ES-I3 (cell line): ENCODE measurements around the gene AUTS2.

Experiments
- H3K36me3 ChIP-seq: 2 replicates; pipeline ENCODE4 v1.6.1; 2013; ENCODE audit warnings: mild to moderate bottlenecking, low read length, control low read depth, moderate library complexity; ENCODE audit not compliant: insufficient read depth
- H3K4me1 ChIP-seq: 2 replicates; pipeline ENCODE4 v1.6.1; 2013; ENCODE audit warnings: mild to moderate bottlenecking, control low read depth, low read length; ENCODE audit not compliant: insufficient read depth
- H3K9ac ChIP-seq: 2 replicates; pipeline ENCODE4 v1.6.1; 2013; ENCODE audit warnings: low read depth, mild to moderate bottlenecking, low read length, moderate library complexity
- H3K9me3 ChIP-seq: 2 replicates; pipeline ENCODE4 v1.6.1; 2013; ENCODE audit warnings: mild to moderate bottlenecking, low read length, moderate library complexity; ENCODE audit not compliant: control insufficient read depth, insufficient read depth

Gene AUTS2

GRCh38 chr7:70237256-70237655, 639.0 kb downstream of the AUTS2 start:
- Histone ChIP-seq H3K9me3 (no peaks in the 10 kb centered on the region), H3K36me3 (no peaks in the 10 kb centered on the region), H3K4me1 (no peaks in the 10 kb centered on the region; the same call in 1 of the 2 replicates), H3K9ac (no peak overlapping the region)

- Histone ChIP-seq H3K9me3 (no peaks in the 10 kb centered on the region), H3K36me3 (no peaks in the 10 kb centered on the region), H3K4me1 (no peaks in the 10 kb centered on the region; the same call in 1 of the 2 replicates), H3K9ac (no peak overlapping the region)
Observed at GRCh38 chr7:70237831-70238575, 639.7 kb downstream of the AUTS2 start.

GRCh38 chr7:70239918-70240317, 641.6 kb downstream of the AUTS2 start:
- Histone ChIP-seq H3K36me3 (no peaks in the 10 kb centered on the region), H3K4me1 (no peaks in the 10 kb centered on the region; the same call in 1 of the 2 replicates), H3K9ac (no peak overlapping the region), H3K9me3 (no peaks in the 10 kb centered on the region)

- Histone ChIP-seq H3K4me1 (no peaks in the 10 kb centered on the region; the same call in 1 of the 2 replicates), H3K9me3 (no peaks in the 10 kb centered on the region), H3K36me3 (no peaks in the 10 kb centered on the region), H3K9ac (no peak overlapping the region)
Observed at GRCh38 chr7:70240873-70241272, 642.6 kb downstream of the AUTS2 start.

- Histone ChIP-seq H3K4me1 (no peaks in the 10 kb centered on the region; the same call in 1 of the 2 replicates), H3K9ac (no peak overlapping the region), H3K9me3 (no peaks in the 10 kb centered on the region), H3K36me3 (no peaks in the 10 kb centered on the region)
Observed at GRCh38 chr7:70241536-70242175, 643.4 kb downstream of the AUTS2 start.

GRCh38 chr7:70242826-70243225, 644.6 kb downstream of the AUTS2 start:
- Histone ChIP-seq H3K9ac (no peak overlapping the region), H3K4me1 (no peaks in the 10 kb centered on the region; the same call in 1 of the 2 replicates), H3K9me3 (no peaks in the 10 kb centered on the region; the same call in 1 of the 2 replicates), H3K36me3 (no peaks in the 10 kb centered on the region)

- Histone ChIP-seq H3K36me3 (no peaks in the 10 kb centered on the region), H3K9ac (no peak overlapping the region), H3K9me3 (no peaks in the 10 kb centered on the region; the same call in 1 of the 2 replicates), H3K4me1 (no peaks in the 10 kb centered on the region; the same call in 1 of the 2 replicates)
Observed at GRCh38 chr7:70243443-70243842, 645.2 kb downstream of the AUTS2 start.

GRCh38 chr7:70257921-70258320, 659.6 kb downstream of the AUTS2 start:
- Histone ChIP-seq H3K36me3 (no peaks in the 10 kb centered on the region), H3K4me1 (no peaks in the 10 kb centered on the region), H3K9ac (no peak overlapping the region), H3K9me3 (no peaks in the 10 kb centered on the region)

- no peak overlapping the region for H3K9ac ChIP-seq
- no peaks in the 10 kb centered on the region for H3K36me3 ChIP-seq
- H3K4me1 ChIP-seq: no peaks in the 10 kb centered on the region
- H3K9me3 ChIP-seq: no peaks in the 10 kb centered on the region
Observed at GRCh38 chr7:70259502-70259901, 661.2 kb downstream of the AUTS2 start.

- Histone ChIP-seq H3K9me3 (no peaks in the 10 kb centered on the region), H3K9ac (no peak overlapping the region), H3K36me3 (no peaks in the 10 kb centered on the region), H3K4me1 (peaks cover 9% of the 10 kb centered on the region)
Observed at GRCh38 chr7:70263471-70264255, 665.4 kb downstream of the AUTS2 start.

GRCh38 chr7:70266186-70266585, 667.9 kb downstream of the AUTS2 start:
- Histone ChIP-seq H3K36me3 (no peaks in the 10 kb centered on the region; the same call in 1 of the 2 replicates), H3K9me3 (no peaks in the 10 kb centered on the region), H3K9ac (no peak overlapping the region), H3K4me1 (peaks cover 20% of the 10 kb centered on the region)

GRCh38 chr7:70267381-70268120, 669.3 kb downstream of the AUTS2 start:
- Histone ChIP-seq H3K4me1 (peaks cover 20% of the 10 kb centered on the region), H3K36me3 (no peaks in the 10 kb centered on the region; the same call in 1 of the 2 replicates), H3K9me3 (no peaks in the 10 kb centered on the region), H3K9ac (no peak overlapping the region)

GRCh38 chr7:70268179-70268578, 669.9 kb downstream of the AUTS2 start:
- H3K4me1 ChIP-seq: peaks cover 20% of the 10 kb centered on the region
- no peaks in the 10 kb centered on the region for H3K9me3 ChIP-seq
- no peak overlapping the region for H3K9ac ChIP-seq
- no peaks in the 10 kb centered on the region; the same call in 1 of the 2 replicates for H3K36me3 ChIP-seq

- Histone ChIP-seq H3K4me1 (peaks cover 20% of the 10 kb centered on the region), H3K9ac (no peak overlapping the region), H3K9me3 (no peaks in the 10 kb centered on the region), H3K36me3 (no peaks in the 10 kb centered on the region; the same call in 1 of the 2 replicates)
Observed at GRCh38 chr7:70270149-70270548, 671.9 kb downstream of the AUTS2 start.
